Measurements from ENCODE around the gene TRAF3IP3. TPM values are rescaled to one million over a fixed set of nuclear protein-coding genes. Genes with fewer than 3 reads are reported as not detected.

Gene TRAF3IP3, protein sequence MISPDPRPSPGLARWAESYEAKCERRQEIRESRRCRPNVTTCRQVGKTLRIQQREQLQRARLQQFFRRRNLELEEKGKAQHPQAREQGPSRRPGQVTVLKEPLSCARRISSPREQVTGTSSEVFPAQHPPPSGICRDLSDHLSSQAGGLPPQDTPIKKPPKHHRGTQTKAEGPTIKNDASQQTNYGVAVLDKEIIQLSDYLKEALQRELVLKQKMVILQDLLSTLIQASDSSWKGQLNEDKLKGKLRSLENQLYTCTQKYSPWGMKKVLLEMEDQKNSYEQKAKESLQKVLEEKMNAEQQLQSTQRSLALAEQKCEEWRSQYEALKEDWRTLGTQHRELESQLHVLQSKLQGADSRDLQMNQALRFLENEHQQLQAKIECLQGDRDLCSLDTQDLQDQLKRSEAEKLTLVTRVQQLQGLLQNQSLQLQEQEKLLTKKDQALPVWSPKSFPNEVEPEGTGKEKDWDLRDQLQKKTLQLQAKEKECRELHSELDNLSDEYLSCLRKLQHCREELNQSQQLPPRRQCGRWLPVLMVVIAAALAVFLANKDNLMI
- 1 to 10 TPM in 4 of 10 donors, under 1 TPM in 6; 0.45 to 8.0 (median 0.85) TPM for total RNA-seq
- polyA plus RNA-seq = under 1 TPM; 0.58 to 0.59 TPM
- long read RNA-seq, donor 1, partial matches to known transcripts = 0 of 1 reads
- long read RNA-seq, donor 1, other reads (novel, unspliced or antisense) = 0 of 1 reads
- long read RNA-seq, donor 2 = 0 reads
- long read RNA-seq, donor 3, partial matches to known transcripts = 0 of 1 reads
- long read RNA-seq, donor 3, other reads (novel, unspliced or antisense) = 0 of 1 reads

- DNase-seq (peak in 1 of 2 donors; percentile 21), ATAC-seq (peak; percentile 36 to 70 (median 60))
- H3K27ac ChIP-seq = peak within 1 kb of the TSS in 3 of 10 donors; percentile 31 to 92 (median 58)
- H3K4me3 ChIP-seq = peak within 1 kb of the TSS in 4 of 10 donors; percentile 5 to 55 (median 14)
- no peaks in the 10 kb centered on the region for H3K27me3 ChIP-seq
- H3K9me3 ChIP-seq = no peaks in the 10 kb centered on the region
- peaks cover 0 to 63% (median 0%) of the 10 kb centered on the region in 9 donors for H3K4me1 ChIP-seq
- no peak for TF ChIP-seq CTCF (IDR thresholded peaks at IDR 0.05)
- intact Hi-C loops (cut with DNase I) = no loop called here
- peaks cover 0 to 22% (median 0%) of the 10 kb centered on the region in 9 donors for H3K36me3 ChIP-seq
- WGBS, 2 donors = 77% methylated on average over 10 of the region's 10 CpGs
Observed at GRCh38 chr1:209755926-209756614, at the start of gene TRAF3IP3. TRAF3IP3 (plus strand) TSS chr1:209756053; CDS start chr1:209760040, 3,987 bp downstream.

DNA sequence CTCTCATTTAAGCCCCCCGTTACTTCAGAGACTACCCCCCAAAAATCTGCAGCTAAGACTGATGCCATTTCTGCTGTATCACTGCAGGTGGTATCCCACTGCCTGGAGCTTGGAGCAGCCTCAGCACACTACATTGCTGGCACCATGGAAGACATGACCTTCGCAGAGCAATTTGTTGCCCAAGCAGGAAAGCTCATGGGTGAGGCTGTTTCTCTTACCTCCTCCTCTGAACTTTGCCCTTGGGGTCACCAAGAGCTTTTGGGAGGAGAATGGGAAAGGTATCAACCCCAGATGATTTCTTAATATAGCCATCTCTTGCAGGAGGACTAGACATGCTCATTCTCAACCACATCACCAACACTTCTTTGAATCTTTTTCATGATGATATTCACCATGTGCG, 49.2 kb upstream of the TRAF3IP3 start:
- H3K4me1 ChIP-seq = peaks cover 3 to 24% (median 12%) of the 10 kb centered on the region in 9 donors
- H3K27me3 ChIP-seq = no peaks in the 10 kb centered on the region
- H3K36me3 ChIP-seq = no peaks in the 10 kb centered on the region
- no peak for TF ChIP-seq CTCF (IDR thresholded peaks at IDR 0.05)
- no peaks in the 10 kb centered on the region for H3K9me3 ChIP-seq
- DNase-seq = no peak
- H3K27ac ChIP-seq = no peak overlapping the region
- H3K4me3 ChIP-seq = no peak overlapping the region
- ATAC-seq = no peak
- WGBS, 2 donors = 91 to 93% methylated on average over 3 of the region's 3 CpGs
- intact Hi-C loops (cut with DNase I) = loop anchor here in 1 of 10 donors (5.0 kb wide), 1 partner anchor 41 kb away; no protein-coding TSS in a partner anchor

DNA sequence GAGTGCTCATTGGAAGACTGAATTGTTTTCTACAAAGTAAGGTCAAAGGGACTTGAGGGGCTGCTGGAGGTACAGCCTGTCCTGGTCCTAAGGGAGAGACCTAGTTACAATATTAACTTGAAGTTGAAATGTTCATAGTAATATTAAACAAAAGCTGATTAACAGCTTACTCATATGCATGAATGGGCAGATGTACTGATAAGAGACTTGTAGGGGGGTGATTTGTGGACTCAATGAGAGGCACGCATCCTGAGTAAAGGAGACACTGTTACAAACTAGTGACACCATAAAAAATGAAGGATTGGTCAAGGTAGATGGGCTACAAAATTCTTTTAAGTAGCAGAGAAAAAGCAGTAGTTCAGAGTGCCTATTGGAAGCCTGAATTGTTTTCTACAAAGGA, 48.5 kb upstream of the TRAF3IP3 start:
- TF ChIP-seq CTCF (IDR thresholded peaks at IDR 0.05) = no peak
- Histone ChIP-seq H3K27ac (no peak overlapping the region), H3K36me3 (no peaks in the 10 kb centered on the region), H3K9me3 (no peaks in the 10 kb centered on the region), H3K4me1 (peaks cover 3 to 24% (median 12%) of the 10 kb centered on the region in 9 donors), H3K4me3 (no peak overlapping the region), H3K27me3 (no peaks in the 10 kb centered on the region)
- WGBS, 2 donors = 89% methylated on average over 1 of the region's 1 CpG
- intact Hi-C loops (cut with DNase I) = loop anchor here in 1 of 10 donors (5.0 kb wide), 1 partner anchor 40 kb away; no protein-coding TSS in a partner anchor
- DNase-seq (no peak), ATAC-seq (no peak)

GRCh38 chr1:209708297-209708696, 47.6 kb upstream of the TRAF3IP3 start:
- DNase-seq (no peak), ATAC-seq (no peak)
- 72 to 76% methylated on average over 4 of the region's 4 CpGs for WGBS, 2 donors
- H3K4me3 ChIP-seq = no peak overlapping the region
- TF ChIP-seq CTCF (IDR thresholded peaks at IDR 0.05) = no peak
- H3K27me3 ChIP-seq = no peaks in the 10 kb centered on the region
- no peaks in the 10 kb centered on the region for H3K36me3 ChIP-seq
- H3K27ac ChIP-seq = no peak overlapping the region
- peaks cover 3 to 24% (median 10%) of the 10 kb centered on the region in 9 donors for H3K4me1 ChIP-seq
- H3K9me3 ChIP-seq = no peaks in the 10 kb centered on the region
- intact Hi-C loops (cut with DNase I) = loop anchor here in 1 of 10 donors (5.0 kb wide), 1 partner anchor 39 kb away; no protein-coding TSS in a partner anchor

Measured in heart right ventricle (tissue), 16 donors.